SH-SY5Y (cell line): Measurements from ENCODE around the gene SPTB.

Source experiments
- GATA2 ChIP-seq: IDR thresholded peaks from 2 replicates; pipeline ENCODE4 v1.6.1; 2011; ENCODE audit warnings: mild to moderate bottlenecking, low read depth, low read length
- GATA3 ChIP-seq: IDR thresholded peaks from 2 replicates; pipeline ENCODE4 v1.6.1; 2011; ENCODE audit warnings: low read depth, mild to moderate bottlenecking, low read length, moderate library complexity

SPTB gene

GRCh38 chr14:64779472-64779871 is 100.2 kb downstream of the SPTB start:
- TF ChIP-seq GATA2 (no peak), GATA3 (no peak)

DNA sequence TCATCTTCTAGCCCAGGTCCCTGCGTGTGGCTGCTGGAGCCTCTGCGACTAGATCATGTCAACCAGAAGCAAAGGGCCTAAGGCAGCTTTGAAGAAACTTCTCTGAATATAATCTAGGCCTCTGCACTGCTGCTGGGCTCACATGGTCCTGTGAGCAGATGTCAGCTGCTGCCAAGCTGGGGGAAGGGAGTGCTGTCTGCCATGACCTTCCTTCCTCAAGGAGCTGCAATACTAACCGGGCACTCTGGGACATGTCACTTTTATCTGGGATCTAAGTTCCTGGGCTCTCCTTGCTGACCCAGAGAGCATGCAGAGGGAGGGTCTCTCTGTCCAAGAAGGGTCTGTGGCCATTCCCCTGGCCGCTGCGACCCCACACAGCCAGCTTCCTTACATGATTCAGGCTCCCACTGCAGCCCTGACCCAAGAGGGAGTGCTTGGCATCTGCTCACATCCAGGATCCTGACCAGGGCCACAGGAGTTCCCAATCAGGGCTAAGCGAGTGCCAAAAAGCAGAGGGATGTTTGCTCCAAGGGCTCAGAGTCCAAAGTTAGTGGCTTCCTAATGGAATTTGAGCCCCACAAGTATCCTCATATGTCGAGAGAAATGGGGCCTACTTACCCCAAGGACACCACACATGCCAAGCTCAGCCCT is 101.5 kb downstream of the SPTB start:
- TF ChIP-seq GATA3 (no peak), GATA2 (no peak)

DNA sequence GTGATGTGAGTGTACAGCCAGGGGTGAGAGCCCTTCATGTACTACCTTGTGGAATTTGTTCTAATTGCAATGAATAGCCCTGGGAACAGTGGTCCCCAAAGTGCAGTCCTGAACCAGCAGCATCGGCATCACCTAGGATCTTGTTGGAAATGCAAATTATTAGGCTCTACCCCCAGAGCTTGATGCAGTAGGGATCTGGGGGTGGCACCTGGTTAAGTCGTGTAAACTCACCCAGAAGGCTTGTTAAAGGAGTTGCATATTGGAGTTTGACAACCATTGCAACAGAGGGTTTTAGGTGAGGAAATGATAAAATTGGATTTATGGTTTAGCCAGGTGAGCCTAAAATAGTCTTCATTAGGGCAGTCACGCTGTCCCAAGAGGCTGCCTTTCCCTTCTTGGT is 102.2 kb downstream of the SPTB start:
- TF ChIP-seq GATA3 (no peak), GATA2 (no peak)

GRCh38 chr14:64775081-64775777 is 104.5 kb downstream of the SPTB start:
- TF ChIP-seq GATA3 = no peak
- TF ChIP-seq GATA2 = no peak

DNA sequence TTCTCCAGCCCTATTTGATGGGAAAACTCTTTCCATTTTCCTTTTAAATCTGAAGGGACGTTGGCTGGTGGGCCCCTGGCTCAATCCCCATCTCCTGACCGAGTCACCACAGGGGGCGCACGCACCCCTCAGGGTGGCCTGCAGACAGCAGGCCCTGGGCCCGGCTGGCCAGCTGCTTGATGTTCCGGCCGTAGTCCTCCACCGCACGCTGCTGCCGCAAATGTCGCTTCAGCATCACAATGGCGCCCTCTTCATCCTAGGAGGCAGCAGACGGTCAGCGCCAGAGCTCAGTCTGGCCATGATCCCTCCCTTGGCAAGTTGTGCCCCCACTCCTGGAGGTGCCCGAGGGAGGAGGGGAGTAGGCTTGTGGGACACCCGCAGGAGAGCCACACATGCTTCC is 105.4 kb downstream of the SPTB start:
- TF ChIP-seq GATA2 (no peak), GATA3 (no peak)

- TF ChIP-seq GATA3 (no peak), GATA2 (no peak)
These were observed 106.1 kb downstream of the SPTB start for GRCh38 chr14:64773577-64773976.

- no peak for TF ChIP-seq GATA2
- TF ChIP-seq GATA3 = no peak
These were observed 106.7 kb downstream of the SPTB start for GRCh38 chr14:64773046-64773445.

DNA sequence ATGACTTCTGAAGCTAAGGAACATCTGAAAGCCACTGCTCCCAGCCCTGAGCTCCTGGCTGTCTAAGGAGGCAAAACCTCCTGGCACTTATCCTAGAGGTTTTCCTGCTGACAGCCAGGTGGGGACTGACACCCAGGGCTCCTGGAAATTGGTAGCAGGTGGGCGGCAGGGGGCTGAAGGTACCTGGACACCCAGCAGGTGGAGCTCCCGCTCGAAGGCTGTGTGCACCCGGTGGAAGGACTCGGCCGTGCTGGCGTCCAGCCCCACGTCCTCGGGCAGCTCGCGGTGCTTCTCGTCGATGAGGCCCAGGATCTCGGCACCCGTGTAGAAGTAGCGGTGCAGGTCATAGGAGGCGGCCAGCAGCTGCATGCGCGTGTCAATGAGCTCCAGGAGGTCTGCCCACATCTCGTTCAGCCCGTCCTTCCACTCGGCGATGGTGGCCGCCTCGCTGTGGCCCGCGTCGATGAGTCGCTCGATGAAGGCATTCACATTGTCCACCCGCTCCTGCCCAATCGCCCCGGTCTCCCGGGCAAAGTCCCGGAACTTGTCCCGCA is 107.2 kb downstream of the SPTB start:
- TF ChIP-seq GATA2 (no peak), GATA3 (no peak)

- no peak for TF ChIP-seq GATA2
- no peak for TF ChIP-seq GATA3
These were observed 108.5 kb downstream of the SPTB start for GRCh38 chr14:64771161-64771560.

- TF ChIP-seq GATA2 (no peak), GATA3 (no peak)
These were observed 109.0 kb downstream of the SPTB start for GRCh38 chr14:64770751-64771150.

- TF ChIP-seq GATA2 (no peak), GATA3 (no peak)
These were observed 110.3 kb downstream of the SPTB start for GRCh38 chr14:64769096-64770020.

DNA sequence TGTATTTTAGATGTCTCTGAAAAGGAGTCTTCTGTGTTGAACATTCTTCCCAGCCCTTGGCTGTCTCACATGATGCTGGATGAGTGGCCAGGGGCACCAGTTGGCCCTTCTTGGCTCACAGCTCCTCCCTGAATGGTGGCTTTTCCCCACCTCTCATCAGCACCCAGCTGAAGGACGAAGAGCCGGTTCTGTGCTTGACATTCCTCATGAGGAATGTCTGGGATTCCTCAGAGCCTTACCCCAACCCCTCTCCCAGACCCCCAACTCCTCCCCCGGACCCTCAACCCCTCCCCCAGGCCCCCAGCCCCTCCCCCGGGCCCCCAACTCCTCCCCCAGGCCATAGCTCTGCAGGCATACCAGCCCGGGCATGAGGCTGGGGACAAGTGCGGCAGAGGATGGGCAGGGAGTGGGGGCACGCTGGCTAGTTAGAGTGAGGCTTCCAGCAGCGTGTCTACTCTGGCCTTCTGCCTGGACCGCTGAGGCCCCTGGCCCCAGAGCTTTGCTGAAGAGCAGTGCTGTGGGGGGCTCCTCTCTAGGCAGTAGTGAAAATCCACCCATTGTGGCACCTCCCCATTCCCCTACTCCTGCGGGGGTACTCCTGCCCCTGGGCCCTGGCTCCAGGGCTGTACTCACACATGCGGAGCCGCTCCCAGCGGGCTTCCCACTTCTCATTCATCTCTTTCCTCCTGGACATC is 111.2 kb downstream of the SPTB start:
- TF ChIP-seq GATA3 = no peak

DNA sequence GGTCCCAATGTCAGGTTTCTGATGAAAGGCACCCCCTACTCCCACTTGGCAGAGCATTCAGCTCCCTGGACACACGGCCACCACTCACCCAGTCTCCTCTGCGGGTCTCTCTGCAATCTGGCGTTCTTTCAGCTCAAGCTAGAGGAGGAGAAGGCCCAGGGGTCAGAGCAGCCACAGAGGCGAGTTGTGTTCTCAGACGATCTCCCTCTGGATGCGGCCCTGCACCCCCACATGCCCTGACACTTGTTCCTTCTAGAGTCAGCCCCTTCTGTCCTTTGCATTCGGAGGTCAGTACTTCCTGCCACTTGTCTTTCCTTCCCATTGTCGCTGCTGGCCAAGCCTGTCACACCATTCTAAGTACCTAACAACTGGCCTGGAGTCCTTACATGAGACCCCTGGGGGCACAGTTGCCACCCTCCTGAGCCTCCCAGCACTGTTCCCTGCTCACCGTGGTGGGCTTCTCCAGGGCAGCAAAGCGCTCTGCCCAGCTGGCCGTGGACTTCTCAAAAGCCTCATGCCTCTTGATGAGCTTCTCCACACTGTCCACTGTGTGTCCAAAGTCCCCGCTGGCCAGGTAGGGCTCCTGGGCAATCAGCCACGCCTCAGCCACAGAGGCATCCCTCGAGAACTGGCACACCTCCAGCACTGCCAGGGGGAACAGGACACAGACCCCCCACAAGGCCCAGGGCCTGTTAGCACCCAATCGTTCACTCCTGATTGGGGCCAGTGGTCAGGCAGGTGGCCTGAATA is 112.3 kb downstream of the SPTB start:
- TF ChIP-seq GATA2 = no peak
- no peak for TF ChIP-seq GATA3
